Activated CD8-positive, alpha-beta T cell treated with anti-CD3 and anti-CD28 coated beads, Interleukin-2, amount 10 ng/mL, durations not matched to agents 7 days and 5 days (primary cell): ENCODE measurements around the gene MAGI2. TPM values are rescaled to one million over a fixed set of nuclear protein-coding genes. Genes with fewer than 3 reads are reported as not detected.
"Not testable (repeated sequence)": the region's sequence is repeated elsewhere in the genome, so short reads cannot be mapped to it uniquely, and the experiment has no call there.

Experiments
- ATAC-seq: fragments of 150-1000 bp; cut with Tn5 transposase; one replicate; pipeline ENCODE4 v1.10.0; 2021; ENCODE audit warnings: moderate library complexity
- CTCF ChIA-PET: fragments of 350-600 bp; sonication (Branson Sonifier 250); formaldehyde crosslinking; loops from one replicate; lab custom pipeline; 2021; ENCODE audit warnings: antibody characterized with exemption; lab: Charles Lee
- POLR2A ChIA-PET: fragments of 350-600 bp; sonication (Branson Sonifier 250); formaldehyde crosslinking; loops from one replicate; lab custom pipeline; 2021; ENCODE audit warnings: antibody characterized with exemption; lab: Charles Lee
- DNase-seq: peaks from one replicate; pipeline ENCODE4 v3.0.0-alpha.2; 2020
- H3K27ac Mint-ChIP-seq: one replicate; pipeline ENCODE4 v1.8.0; 2021; ENCODE audit warnings: mild to moderate bottlenecking, mixed read lengths
- H3K27me3 Mint-ChIP-seq: one replicate; pipeline ENCODE4 v1.8.0; 2021; ENCODE audit warnings: low read depth, mixed read lengths
- H3K36me3 Mint-ChIP-seq: one replicate; pipeline ENCODE4 v1.8.0; 2021; ENCODE audit warnings: low read depth, mixed read lengths
- H3K4me1 Mint-ChIP-seq: one replicate; pipeline ENCODE4 v1.8.0; 2021; ENCODE audit warnings: low read depth, mixed read lengths
- H3K4me3 Mint-ChIP-seq: one replicate; pipeline ENCODE4 v1.8.0; 2021; ENCODE audit warnings: mild to moderate bottlenecking, mixed read lengths
- H3K9me3 Mint-ChIP-seq: one replicate; pipeline ENCODE4 v1.8.0; 2022; ENCODE audit warnings: mixed read lengths; ENCODE audit not compliant: insufficient read depth
- total RNA-seq, 2 experiments: library from RNA; stranded (reverse); gene quantifications; one replicate each; pipeline ENCODE4 v1.2.3, GENCODE V29; 2021

Gene MAGI2
- total RNA-seq, 2 experiments from 2014 or later = 0.05 TPM; not detected in 1

GRCh38 chr7:78296644-78297371 lies 1156.7 kb downstream of the MAGI2 start:
- Mint-ChIP-seq H3K9me3 (peaks cover 3% of the 10 kb centered on the region), H3K27me3 (no peaks in the 10 kb centered on the region), H3K36me3 (no peaks in the 10 kb centered on the region), H3K4me3 (no peak overlapping the region), H3K27ac (no peak overlapping the region), H3K4me1 (no peaks in the 10 kb centered on the region)
- ATAC-seq (no peak), DNase-seq (no peak)
- CTCF ChIA-PET = no interaction called here
- POLR2A ChIA-PET = no interaction called here

- ATAC-seq (no peak), DNase-seq (no peak)
- H3K9me3 Mint-ChIP-seq = peaks cover 3% of the 10 kb centered on the region
- H3K4me3 Mint-ChIP-seq = no peak overlapping the region
- no peaks in the 10 kb centered on the region for H3K27me3 Mint-ChIP-seq
- ChIA-PET POLR2A (no interaction called here), CTCF (no interaction called here)
- no peaks in the 10 kb centered on the region for H3K36me3 Mint-ChIP-seq
- H3K4me1 Mint-ChIP-seq = no peaks in the 10 kb centered on the region
- H3K27ac Mint-ChIP-seq = no peak overlapping the region
Observed at GRCh38 chr7:78296046-78296597, 1157.3 kb downstream of the MAGI2 start.

- H3K27me3 Mint-ChIP-seq, DNase-seq, CTCF ChIA-PET, H3K4me3 Mint-ChIP-seq, H3K27ac Mint-ChIP-seq, H3K36me3 Mint-ChIP-seq, H3K9me3 Mint-ChIP-seq, POLR2A ChIA-PET, ATAC-seq, H3K4me1 Mint-ChIP-seq: not testable (repeated sequence)
Observed at GRCh38 chr7:78289471-78289870, 1164.0 kb downstream of the MAGI2 start.

DNA sequence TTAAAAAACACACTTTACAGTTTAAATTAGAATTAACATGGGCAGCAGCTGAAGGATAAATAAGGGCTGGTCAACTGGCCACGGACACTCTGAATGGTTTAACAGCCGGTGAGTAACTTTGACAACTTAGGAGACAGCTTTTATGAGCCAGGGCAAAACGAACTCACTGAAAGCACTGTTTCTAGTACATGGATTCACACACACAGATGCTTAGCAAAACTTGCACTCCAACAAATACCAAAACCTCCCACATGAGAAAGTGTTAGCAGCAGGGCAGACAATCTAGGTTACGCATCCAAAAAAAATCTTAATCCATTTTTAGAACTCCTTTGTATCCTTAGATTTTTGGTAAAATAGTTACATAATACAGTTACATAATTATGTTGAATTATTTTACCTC lies 1168.5 kb downstream of the MAGI2 start:
- CTCF ChIA-PET = no interaction called here
- POLR2A ChIA-PET = no interaction called here
- no peaks in the 10 kb centered on the region for H3K4me1 Mint-ChIP-seq

GRCh38 chr7:78280276-78280675 lies 1173.2 kb downstream of the MAGI2 start:
- Mint-ChIP-seq H3K4me3 (no peak overlapping the region), H3K4me1 (no peaks in the 10 kb centered on the region), H3K27me3 (no peaks in the 10 kb centered on the region), H3K36me3 (no peaks in the 10 kb centered on the region), H3K27ac (no peak overlapping the region), H3K9me3 (no peaks in the 10 kb centered on the region)
- no peak for ATAC-seq
- POLR2A ChIA-PET = no interaction called here
- CTCF ChIA-PET = no interaction called here
- no peak for DNase-seq

More for the DNA sequence above, 1168.5 kb downstream of the MAGI2 start:
- no peak for ATAC-seq
- Mint-ChIP-seq H3K36me3 (no peaks in the 10 kb centered on the region), H3K27me3 (no peaks in the 10 kb centered on the region), H3K27ac (no peak overlapping the region), H3K4me3 (no peak overlapping the region), H3K9me3 (no peaks in the 10 kb centered on the region)
- no peak for DNase-seq

DNA sequence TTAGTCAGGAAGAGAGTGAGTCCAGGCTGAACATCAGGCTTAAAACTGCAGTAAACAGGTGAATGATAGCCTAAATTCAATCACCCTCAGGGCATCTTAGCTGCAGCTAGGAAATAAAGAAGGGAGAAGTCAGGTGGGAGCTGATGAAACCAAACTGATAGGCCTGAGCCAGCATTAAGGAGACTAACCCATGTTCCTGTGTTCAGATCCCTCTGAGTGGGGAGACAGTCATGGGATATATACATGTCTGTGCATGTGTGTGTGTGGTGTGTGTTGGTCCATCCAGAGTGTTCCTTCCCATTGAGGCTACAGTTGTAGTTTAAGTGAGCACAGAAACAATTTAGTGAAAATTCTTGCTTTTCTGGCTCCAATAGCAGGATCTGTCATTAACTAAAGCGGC lies 1174.0 kb downstream of the MAGI2 start:
- CTCF ChIA-PET = no interaction called here
- POLR2A ChIA-PET = no interaction called here
- ATAC-seq (no peak), DNase-seq (no peak)
- Mint-ChIP-seq H3K4me3 (no peak overlapping the region), H3K27ac (no peak overlapping the region), H3K4me1 (no peaks in the 10 kb centered on the region), H3K9me3 (no peaks in the 10 kb centered on the region), H3K36me3 (no peaks in the 10 kb centered on the region), H3K27me3 (no peaks in the 10 kb centered on the region)

DNA sequence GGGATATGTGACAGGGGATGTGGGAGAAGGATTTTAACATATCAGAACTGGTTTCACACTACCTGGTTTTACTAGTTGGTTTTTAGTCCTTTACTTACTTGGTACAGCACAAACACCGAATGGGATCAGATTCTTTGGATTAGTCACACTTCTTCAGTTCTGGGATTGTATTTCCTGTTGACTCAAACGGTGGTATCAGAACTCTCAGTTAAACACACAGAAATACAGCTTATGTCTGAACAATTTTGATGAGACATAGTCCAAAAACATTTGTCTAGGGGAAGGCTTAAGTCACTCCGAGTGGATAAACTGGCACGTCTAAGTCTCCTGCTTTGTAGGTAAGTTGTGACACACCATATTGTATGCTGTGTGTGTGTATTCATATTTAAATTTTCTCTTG lies 1174.4 kb downstream of the MAGI2 start:
- H3K4me1 Mint-ChIP-seq = no peaks in the 10 kb centered on the region
- ChIA-PET CTCF (no interaction called here), POLR2A (no interaction called here)
- no peak overlapping the region for H3K4me3 Mint-ChIP-seq
- H3K9me3 Mint-ChIP-seq = no peaks in the 10 kb centered on the region
- no peaks in the 10 kb centered on the region for H3K27me3 Mint-ChIP-seq
- ATAC-seq (no peak), DNase-seq (no peak)
- no peak overlapping the region for H3K27ac Mint-ChIP-seq
- H3K36me3 Mint-ChIP-seq = no peaks in the 10 kb centered on the region

- Mint-ChIP-seq H3K36me3 (no peaks in the 10 kb centered on the region), H3K4me1 (no peaks in the 10 kb centered on the region), H3K9me3 (no peaks in the 10 kb centered on the region), H3K4me3 (no peak overlapping the region), H3K27ac (no peak overlapping the region), H3K27me3 (no peaks in the 10 kb centered on the region)
- POLR2A ChIA-PET = no interaction called here
- CTCF ChIA-PET = no interaction called here
- ATAC-seq = no peak
- DNase-seq = no peak
Observed at GRCh38 chr7:78267141-78267540, 1186.3 kb downstream of the MAGI2 start.

DNA sequence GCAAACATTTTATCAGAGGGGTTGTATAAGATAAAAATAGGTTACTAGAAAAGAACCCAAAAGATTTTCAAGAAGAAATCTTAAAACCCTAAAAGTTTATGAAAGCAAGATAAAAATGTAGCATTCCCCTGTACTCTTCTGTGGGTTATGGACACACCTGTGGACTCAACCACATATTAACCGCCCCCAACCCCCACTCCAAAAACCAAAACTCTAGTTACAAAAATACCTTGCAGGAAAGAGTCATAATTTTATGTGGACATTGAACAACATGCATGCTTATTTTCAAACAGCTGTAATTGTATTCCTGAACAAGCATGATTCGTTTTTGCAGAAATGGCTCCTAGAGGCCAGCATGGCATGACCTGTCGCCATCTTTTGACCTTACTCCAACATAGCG lies 1188.0 kb downstream of the MAGI2 start:
- no peak for DNase-seq
- Mint-ChIP-seq H3K4me1 (no peaks in the 10 kb centered on the region), H3K36me3 (no peaks in the 10 kb centered on the region), H3K27ac (no peak overlapping the region), H3K4me3 (no peak overlapping the region), H3K27me3 (no peaks in the 10 kb centered on the region), H3K9me3 (no peaks in the 10 kb centered on the region)
- POLR2A ChIA-PET = no interaction called here
- no peak for ATAC-seq
- CTCF ChIA-PET = no interaction called here

DNA sequence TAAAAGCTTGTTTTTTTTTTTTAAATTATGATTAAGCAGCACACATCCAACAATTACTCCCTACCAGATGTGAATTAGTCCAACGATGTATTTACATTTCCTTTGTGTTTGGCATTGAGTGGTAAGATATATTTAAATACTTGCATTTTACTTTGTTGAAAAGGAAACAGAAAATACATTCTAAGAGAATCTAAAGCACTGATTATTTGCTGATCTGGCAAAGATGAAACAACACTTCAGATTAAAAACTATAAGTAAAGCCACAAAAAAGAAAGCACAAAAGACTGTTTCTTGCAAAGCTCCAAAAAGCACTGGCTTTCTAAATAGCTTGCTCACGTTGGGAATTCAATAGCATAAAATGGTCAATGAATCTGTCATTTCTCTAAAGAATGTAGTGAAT lies 1188.4 kb downstream of the MAGI2 start:
- DNase-seq (no peak), ATAC-seq (no peak)
- no peak overlapping the region for H3K4me3 Mint-ChIP-seq
- POLR2A ChIA-PET = no interaction called here
- no peaks in the 10 kb centered on the region for H3K9me3 Mint-ChIP-seq
- H3K36me3 Mint-ChIP-seq = no peaks in the 10 kb centered on the region
- no peaks in the 10 kb centered on the region for H3K27me3 Mint-ChIP-seq
- H3K27ac Mint-ChIP-seq = no peak overlapping the region
- CTCF ChIA-PET = no interaction called here
- no peaks in the 10 kb centered on the region for H3K4me1 Mint-ChIP-seq

- Mint-ChIP-seq H3K4me3 (no peak overlapping the region), H3K27me3 (no peaks in the 10 kb centered on the region), H3K27ac (no peak overlapping the region), H3K4me1 (no peaks in the 10 kb centered on the region), H3K36me3 (no peaks in the 10 kb centered on the region), H3K9me3 (no peaks in the 10 kb centered on the region)
- DNase-seq (no peak), ATAC-seq (no peak)
- CTCF ChIA-PET = no interaction called here
- POLR2A ChIA-PET = no interaction called here
Observed at GRCh38 chr7:78264105-78264504, 1189.4 kb downstream of the MAGI2 start.

- ChIA-PET POLR2A (no interaction called here), CTCF (no interaction called here)
- no peak for ATAC-seq
- no peak for DNase-seq
- Mint-ChIP-seq H3K9me3 (no peaks in the 10 kb centered on the region), H3K27me3 (no peaks in the 10 kb centered on the region), H3K4me1 (no peaks in the 10 kb centered on the region), H3K27ac (no peak overlapping the region), H3K36me3 (no peaks in the 10 kb centered on the region), H3K4me3 (no peak overlapping the region)
Observed at GRCh38 chr7:78261739-78262138, 1191.7 kb downstream of the MAGI2 start.

GRCh38 chr7:78261302-78261701 lies 1192.2 kb downstream of the MAGI2 start:
- Mint-ChIP-seq H3K36me3 (no peaks in the 10 kb centered on the region), H3K4me1 (no peaks in the 10 kb centered on the region), H3K9me3 (no peaks in the 10 kb centered on the region), H3K27ac (no peak overlapping the region), H3K4me3 (no peak overlapping the region), H3K27me3 (no peaks in the 10 kb centered on the region)
- POLR2A ChIA-PET = no interaction called here
- ATAC-seq (no peak), DNase-seq (no peak)
- CTCF ChIA-PET = no interaction called here
